SH-SY5Y (cell line): Measurements from ENCODE around the gene F2RL3.

ENCODE experiments used
- GATA2 ChIP-seq: IDR thresholded peaks from 2 replicates; pipeline ENCODE4 v1.6.1; 2011; ENCODE audit warnings: mild to moderate bottlenecking, low read depth, low read length
- GATA3 ChIP-seq: IDR thresholded peaks from 2 replicates; pipeline ENCODE4 v1.6.1; 2011; ENCODE audit warnings: low read depth, mild to moderate bottlenecking, low read length, moderate library complexity

GRCh38 chr19:16859626-16860025 is 29.2 kb upstream of the F2RL3 start:
- no peak for TF ChIP-seq GATA2
- no peak for TF ChIP-seq GATA3
